IPS-11a (cell line): Measurements from ENCODE around the gene MROH9.

Experiments
- H3K4me3 ChIP-seq: one replicate; pipeline ENCODE4 v1.5.1; 2013; ENCODE audit warnings: low read depth, low read length, control low read depth

The MROH9 gene

GRCh38 chr1:171081314-171081753, 146.0 kb downstream of the MROH9 start:
- H3K4me3 ChIP-seq, result no peak overlapping the region

DNA sequence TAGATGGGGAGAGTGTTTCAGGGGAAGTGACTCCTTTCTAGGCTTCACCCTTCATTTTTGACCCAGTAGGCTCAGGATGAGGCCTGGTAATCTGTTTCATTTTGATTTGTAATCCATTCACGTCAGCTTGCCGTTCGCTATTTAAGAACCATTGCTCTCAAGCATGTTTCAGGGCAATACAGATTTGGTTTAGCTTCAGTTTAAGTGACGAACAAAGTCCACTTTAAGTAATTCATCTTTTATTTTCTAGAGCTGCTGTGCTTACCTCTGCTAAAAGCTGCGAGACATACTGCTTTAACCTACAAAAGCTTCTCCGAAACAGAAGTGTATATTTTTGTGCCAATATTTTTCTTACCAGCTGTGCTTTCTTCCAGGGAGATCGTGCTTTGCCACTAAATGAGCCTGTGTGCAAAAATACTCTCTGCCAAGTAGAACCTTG, 146.4 kb downstream of the MROH9 start:
- no peak overlapping the region for H3K4me3 ChIP-seq

GRCh38 chr1:171082606-171083005, 147.3 kb downstream of the MROH9 start:
- H3K4me3 ChIP-seq, result no peak overlapping the region

DNA sequence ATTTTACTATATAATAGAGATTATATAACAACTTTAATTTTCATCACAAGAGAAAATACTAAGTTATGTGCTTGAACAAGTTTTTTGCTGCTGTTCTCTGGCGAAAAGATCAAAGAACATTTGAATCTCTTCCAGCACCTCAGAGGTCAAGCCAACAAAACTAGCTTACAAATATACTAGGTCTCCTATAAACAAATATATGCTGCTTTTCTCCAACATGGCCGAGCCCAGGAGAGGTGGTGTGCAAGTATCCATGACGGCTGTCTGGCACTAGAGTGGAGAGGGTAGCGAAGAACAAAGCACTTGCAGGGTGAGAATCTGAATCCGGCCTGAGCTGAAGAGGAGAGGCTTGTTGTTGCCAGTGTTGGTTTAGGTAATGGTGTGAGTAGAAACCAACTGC, 147.9 kb downstream of the MROH9 start:
- H3K4me3 ChIP-seq, result no peak overlapping the region

DNA sequence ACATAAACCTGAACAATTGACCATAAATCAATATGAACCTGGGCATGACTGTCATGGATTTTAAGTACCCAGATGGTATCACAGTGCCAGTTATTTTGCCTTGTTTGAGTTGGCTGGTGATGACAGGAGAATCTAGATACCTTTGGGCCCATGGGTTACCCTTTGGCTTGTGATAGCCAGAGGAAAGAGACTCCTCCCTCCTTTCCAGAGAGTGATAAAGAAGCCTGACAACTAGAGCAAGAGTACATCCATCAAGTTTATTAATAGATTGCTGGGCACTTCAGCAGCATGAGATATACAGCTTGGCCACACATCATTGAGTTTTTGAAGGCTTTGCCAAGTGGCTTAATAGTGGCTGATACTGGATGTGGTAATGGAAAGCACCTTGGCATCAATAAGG, 148.8 kb downstream of the MROH9 start:
- H3K4me3 ChIP-seq, result no peak overlapping the region

DNA sequence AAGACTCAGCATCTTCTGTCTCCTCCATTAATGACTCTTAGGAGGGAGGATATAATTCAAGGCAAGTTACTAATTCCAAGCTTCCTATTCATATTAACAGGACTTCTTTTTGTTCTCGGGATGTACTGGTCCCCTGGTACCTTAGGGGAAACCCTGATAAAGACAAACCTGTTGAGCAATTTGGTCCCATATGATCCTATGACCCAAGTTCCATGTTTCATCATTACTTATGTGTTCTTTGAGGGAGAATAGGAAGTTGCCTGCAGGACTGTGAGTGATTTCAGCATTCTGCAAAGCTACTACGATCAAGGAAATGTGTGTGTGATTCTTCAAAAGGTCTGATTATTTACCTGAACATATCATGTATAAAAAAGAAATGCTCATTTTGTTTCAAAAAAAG, 149.5 kb downstream of the MROH9 start:
- no peak overlapping the region for H3K4me3 ChIP-seq

DNA sequence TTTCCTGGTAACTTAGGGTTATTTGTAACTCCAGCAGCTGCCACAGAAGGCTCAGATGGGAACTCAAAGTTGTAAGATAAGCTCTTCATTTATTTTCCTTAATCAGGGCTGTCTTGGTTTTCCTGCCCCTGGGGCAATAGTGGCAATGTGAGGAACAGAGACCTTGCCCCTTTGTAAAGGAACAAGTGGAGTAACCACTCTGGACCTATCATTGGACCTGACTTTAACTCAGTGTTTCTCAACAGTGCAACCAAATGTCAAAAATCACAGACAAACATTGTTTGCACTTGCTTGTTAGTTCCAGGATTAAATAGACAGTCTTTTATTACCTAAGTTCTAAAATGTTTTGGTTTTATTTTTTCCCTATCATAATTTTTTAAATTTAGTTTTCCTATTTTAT, 152.6 kb downstream of the MROH9 start:
- no peak overlapping the region for H3K4me3 ChIP-seq

DNA sequence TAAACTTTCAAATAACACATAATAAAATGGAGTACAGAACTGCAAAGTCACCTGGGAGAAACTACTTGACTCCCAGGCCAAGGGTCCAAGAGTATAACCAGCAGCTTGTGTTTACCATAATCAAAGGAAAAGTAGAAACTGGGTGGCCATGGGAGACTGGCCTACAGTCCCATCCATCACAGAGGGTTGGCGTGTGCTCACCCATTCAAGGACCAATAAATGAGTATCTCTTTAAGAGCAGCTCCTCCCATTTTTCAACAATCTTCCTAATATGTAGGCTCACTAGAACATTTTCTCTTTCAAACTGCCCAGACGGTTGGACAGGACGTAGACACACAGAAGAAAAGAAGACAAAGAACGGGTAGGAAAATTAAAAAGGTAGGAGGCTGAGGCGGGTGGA, 155.3 kb downstream of the MROH9 start, which contains the start of gene FMO3:
Gene FMO3, plus strand, starts transcription at position 302 of the 400 bp plus-strand sequence. CDS start 1,754 bp downstream, outside the sequence.
- H3K4me3 ChIP-seq, result no peak within 1 kb of the TSS

- no peak overlapping the region for H3K4me3 ChIP-seq
Observed at GRCh38 chr1:171103862-171104261, 168.5 kb downstream of the MROH9 start.

- no peak overlapping the region for H3K4me3 ChIP-seq
Observed at GRCh38 chr1:171107262-171107940, 172.1 kb downstream of the MROH9 start.

DNA sequence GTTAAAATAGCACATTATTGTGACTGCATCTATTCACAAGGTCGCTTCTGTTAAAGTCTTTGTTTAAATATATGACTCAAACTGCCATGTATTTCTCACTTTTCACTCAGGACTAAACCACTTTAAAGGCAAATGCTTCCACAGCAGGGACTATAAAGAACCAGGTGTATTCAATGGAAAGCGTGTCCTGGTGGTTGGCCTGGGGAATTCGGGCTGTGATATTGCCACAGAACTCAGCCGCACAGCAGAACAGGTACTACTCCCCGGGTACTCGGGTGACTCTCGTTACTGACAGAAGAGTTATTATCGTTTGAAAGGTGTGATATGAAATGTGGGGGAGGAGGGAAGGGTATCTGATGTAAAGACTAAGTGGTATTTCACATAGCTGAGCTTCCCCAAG, 172.6 kb downstream of the MROH9 start:
- H3K4me3 ChIP-seq, result no peak overlapping the region

- H3K4me3 ChIP-seq, result no peak overlapping the region
Observed at GRCh38 chr1:171109966-171110365, 174.6 kb downstream of the MROH9 start.

DNA sequence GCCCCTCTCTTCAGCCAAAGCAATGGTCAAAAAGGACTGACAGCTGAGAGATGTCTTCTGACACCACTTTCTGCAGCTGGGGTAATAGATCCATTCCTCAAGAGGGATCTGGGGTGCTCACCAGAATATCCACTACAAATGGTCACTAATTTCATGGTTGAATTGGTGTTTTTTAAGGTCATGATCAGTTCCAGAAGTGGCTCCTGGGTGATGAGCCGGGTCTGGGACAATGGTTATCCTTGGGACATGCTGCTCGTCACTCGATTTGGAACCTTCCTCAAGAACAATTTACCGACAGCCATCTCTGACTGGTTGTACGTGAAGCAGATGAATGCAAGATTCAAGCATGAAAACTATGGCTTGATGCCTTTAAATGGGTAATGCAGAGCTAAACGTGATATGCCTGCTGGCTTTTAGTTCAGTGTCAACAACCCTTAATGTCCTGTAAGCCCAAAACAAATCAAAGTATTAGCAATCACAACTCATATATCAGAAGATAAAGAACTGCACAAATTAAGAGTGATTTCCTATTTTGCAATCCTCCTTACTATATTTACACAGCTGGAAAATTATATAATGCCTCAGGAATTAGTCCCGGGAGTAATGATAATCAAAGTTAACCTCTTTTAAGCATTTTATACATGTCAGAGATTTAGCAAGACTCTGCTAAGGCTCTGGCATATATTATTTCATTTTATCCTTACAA, 175.4 kb downstream of the MROH9 start:
- H3K4me3 ChIP-seq, result no peak overlapping the region

DNA sequence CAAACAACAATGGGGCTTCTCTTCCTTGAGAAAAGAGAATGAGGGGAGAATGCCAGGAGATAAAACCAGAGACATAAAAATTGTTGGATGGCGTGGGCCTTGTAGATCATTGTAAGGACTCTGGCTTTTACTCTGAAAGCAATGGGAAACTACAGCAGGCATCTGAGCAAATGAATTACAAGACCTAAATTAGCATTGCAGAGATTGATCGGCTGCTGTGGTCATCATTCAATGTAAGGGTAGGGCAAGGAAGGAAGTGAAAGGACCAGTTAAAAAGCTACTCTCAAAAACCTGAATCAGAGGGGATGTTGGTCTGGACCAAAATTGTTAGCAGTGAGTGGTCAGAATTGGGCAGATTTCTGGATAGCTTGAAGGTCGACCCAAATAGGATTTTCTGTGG, 176.8 kb downstream of the MROH9 start:
- no peak overlapping the region for H3K4me3 ChIP-seq

DNA sequence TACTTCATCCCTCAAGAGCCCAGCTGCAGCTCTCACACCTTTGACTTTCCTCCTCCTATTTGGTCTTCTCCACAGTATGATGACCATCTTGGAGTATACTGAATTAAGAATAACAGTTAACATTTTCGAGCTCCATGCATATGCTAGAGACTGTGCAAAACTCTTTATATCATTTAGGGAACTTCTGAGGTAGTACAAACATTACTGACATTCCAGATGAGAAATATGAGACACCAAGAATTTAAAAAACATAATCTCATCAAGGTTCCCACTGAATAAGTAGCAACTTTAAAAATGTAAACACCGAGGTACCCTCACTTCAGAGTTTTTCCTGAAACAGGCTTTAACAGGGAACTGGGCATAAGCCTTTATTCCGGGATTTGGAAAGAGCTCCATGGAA, 178.0 kb downstream of the MROH9 start:
- H3K4me3 ChIP-seq, result no peak overlapping the region
